Ishikawa (cell line): ENCODE results near the gene CHST11.

Experiments
- CEBPB ChIP-seq: IDR thresholded peaks from 2 replicates; pipeline ENCODE4 v1.6.1; 2012
- CREB1 ChIP-seq: IDR thresholded peaks from 2 replicates; pipeline ENCODE4 v1.6.1; 2012; ENCODE audit warnings: low read depth
- EGR1 ChIP-seq: IDR thresholded peaks from 2 replicates; pipeline ENCODE4 v1.6.1; 2012
- EP300 ChIP-seq: IDR thresholded peaks from 2 replicates; pipeline ENCODE4 v1.6.1; 2012; ENCODE audit warnings: borderline replicate concordance
- FOXM1 ChIP-seq: IDR thresholded peaks from 2 replicates; pipeline ENCODE4 v1.6.1; 2012; ENCODE audit warnings: low read depth, borderline replicate concordance
- NFIC ChIP-seq: IDR thresholded peaks from 2 replicates; pipeline ENCODE4 v1.6.1; 2012
- RAD21 ChIP-seq: IDR thresholded peaks from 2 replicates; pipeline ENCODE4 v1.6.1; 2012; ENCODE audit warnings: low read depth
- TAF1 ChIP-seq: IDR thresholded peaks from 2 replicates; pipeline ENCODE4 v1.6.1; 2012; ENCODE audit warnings: low read depth, mild to moderate bottlenecking
- TCF12 ChIP-seq: IDR thresholded peaks from 2 replicates; pipeline ENCODE4 v1.6.1; 2012; ENCODE audit warnings: low read depth
- TEAD4 ChIP-seq: IDR thresholded peaks from 2 replicates; pipeline ENCODE4 v1.6.1; 2012
- YY1 ChIP-seq: IDR thresholded peaks from 2 replicates; pipeline ENCODE4 v1.6.1; 2012; ENCODE audit warnings: low read depth
- ZBTB7A ChIP-seq: IDR thresholded peaks from 2 replicates; pipeline ENCODE4 v1.6.1; 2012; ENCODE audit warnings: low read depth
- TF ChIP-seq, protein P1 (sequence below): IDR thresholded peaks from 2 replicates; pipeline ENCODE4 v1.6.1; 2012
- TF ChIP-seq, protein P2 (sequence below): IDR thresholded peaks from 2 replicates; pipeline ENCODE4 v1.6.1; 2012; ENCODE audit warnings: low read depth, mild to moderate bottlenecking
- TF ChIP-seq, protein P3 (sequence below): IDR thresholded peaks from 2 replicates; pipeline ENCODE4 v1.6.1; 2012

CHST11 gene

DNA sequence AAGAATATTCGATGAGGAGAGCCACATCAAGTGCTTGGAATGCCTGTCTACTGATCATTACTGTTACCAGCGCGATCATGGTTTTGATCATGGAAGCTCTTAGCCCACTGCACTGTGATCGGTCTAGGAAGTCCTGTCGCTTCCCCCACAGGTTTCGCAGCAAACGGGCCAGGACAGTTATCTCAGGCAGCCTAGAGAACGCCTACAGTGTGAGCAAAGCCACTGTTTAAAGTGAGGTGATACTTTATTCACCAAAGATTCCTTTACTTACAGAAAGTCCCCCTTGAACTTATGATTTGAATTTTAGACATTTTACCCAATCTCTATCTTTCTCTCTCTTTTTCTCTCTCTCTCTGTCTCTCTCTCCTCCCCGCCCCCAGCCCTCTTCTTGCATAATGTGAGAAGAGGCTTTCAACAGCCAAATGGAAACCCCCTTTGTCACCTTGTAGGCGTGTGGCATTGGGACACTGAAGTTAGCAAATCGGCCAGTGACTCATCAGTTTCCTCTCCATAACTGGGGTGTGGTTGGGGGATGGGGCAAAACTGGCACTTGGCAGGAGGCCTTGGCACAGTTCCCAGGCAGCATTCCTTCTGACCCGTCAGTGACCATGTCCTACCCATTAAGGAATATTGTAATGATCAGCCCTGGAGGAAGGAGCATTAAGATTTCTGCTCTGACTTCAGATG is 214.8 kb downstream of the CHST11 start:
- TF ChIP-seq TAF1 (no peak), NFIC (peak; percentile 100), TEAD4 (peak; percentile 96), TCF12 (peak; percentile 92), CEBPB (peak; percentile 93), EGR1 (peak; percentile 63), FOXM1 (peak; percentile 79), RAD21 (peak; percentile 29), CREB1 (no peak), ZBTB7A (no peak), EP300 (peak; percentile 94), YY1 (peak; percentile 77)
- TF ChIP-seq, protein P1, sequence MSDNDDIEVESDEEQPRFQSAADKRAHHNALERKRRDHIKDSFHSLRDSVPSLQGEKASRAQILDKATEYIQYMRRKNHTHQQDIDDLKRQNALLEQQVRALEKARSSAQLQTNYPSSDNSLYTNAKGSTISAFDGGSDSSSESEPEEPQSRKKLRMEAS: peak; percentile 71; the same call in 1 of the 2 replicates
- TF ChIP-seq, protein P2, sequence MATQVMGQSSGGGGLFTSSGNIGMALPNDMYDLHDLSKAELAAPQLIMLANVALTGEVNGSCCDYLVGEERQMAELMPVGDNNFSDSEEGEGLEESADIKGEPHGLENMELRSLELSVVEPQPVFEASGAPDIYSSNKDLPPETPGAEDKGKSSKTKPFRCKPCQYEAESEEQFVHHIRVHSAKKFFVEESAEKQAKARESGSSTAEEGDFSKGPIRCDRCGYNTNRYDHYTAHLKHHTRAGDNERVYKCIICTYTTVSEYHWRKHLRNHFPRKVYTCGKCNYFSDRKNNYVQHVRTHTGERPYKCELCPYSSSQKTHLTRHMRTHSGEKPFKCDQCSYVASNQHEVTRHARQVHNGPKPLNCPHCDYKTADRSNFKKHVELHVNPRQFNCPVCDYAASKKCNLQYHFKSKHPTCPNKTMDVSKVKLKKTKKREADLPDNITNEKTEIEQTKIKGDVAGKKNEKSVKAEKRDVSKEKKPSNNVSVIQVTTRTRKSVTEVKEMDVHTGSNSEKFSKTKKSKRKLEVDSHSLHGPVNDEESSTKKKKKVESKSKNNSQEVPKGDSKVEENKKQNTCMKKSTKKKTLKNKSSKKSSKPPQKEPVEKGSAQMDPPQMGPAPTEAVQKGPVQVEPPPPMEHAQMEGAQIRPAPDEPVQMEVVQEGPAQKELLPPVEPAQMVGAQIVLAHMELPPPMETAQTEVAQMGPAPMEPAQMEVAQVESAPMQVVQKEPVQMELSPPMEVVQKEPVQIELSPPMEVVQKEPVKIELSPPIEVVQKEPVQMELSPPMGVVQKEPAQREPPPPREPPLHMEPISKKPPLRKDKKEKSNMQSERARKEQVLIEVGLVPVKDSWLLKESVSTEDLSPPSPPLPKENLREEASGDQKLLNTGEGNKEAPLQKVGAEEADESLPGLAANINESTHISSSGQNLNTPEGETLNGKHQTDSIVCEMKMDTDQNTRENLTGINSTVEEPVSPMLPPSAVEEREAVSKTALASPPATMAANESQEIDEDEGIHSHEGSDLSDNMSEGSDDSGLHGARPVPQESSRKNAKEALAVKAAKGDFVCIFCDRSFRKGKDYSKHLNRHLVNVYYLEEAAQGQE: no peak
- TF ChIP-seq, protein P3, sequence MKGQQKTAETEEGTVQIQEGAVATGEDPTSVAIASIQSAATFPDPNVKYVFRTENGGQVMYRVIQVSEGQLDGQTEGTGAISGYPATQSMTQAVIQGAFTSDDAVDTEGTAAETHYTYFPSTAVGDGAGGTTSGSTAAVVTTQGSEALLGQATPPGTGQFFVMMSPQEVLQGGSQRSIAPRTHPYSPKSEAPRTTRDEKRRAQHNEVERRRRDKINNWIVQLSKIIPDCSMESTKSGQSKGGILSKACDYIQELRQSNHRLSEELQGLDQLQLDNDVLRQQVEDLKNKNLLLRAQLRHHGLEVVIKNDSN: peak; percentile 35; the same call in 1 of the 2 replicates

DNA sequence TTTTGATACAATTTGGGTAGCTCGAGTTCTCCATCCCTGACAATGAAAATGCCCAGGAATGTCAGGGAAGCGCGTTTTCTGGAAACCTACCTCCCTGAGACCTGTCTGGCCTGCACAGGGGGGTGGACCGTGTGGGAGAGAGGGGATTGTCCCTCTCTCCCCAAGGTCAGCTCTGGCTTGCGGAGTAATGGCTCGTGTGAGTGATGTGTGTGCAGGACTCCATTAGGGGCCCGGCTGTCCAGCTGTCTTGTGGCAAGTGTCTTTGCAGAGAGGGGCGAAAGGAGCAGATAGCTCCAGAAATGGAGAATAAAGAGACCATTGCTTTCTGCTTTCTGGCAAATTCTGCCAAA is 215.3 kb downstream of the CHST11 start:
- TF ChIP-seq TCF12 (no peak), CEBPB (no peak), TEAD4 (no peak), EP300 (no peak), FOXM1 (no peak), YY1 (no peak), CREB1 (no peak), TAF1 (no peak), EGR1 (no peak), NFIC (no peak), RAD21 (no peak), ZBTB7A (no peak)
- TF ChIP-seq, protein P2: no peak
- TF ChIP-seq, protein P1: no peak
- TF ChIP-seq, protein P3: no peak

DNA sequence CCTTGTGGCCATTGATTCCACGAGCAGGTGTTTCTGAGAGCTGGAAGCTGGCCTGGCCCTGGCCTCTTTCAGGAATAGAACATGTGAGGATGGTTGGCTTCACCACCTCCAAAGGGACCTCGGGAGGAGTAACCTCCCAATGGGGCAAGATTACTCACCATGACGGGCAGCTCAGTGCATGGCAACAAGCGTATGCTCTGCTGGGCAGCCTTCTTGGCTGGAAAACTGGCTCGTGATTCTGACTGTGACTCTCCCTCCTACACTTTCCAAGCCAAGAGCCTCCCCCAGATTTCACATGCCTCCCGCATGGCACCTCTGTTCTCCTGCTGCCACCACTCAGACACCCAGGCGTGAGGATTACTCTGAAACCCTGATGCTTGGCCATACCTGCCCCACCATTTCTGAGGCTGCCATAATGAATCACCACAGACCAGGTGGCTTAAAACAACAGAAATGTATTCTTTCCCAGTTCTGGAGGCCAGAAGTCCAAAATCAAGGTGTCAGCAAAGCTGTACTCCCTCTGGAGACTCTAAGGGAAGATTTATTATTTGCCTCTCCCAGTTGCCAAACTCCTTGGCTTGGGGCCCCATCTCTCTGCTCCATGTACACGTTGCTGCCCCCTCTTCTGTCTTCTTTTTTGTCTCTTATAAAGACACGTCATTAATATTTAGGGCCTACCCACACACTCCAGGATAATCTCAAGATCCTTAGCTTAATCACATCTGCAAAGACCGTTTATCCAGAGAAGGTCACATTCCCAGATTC is 215.9 kb downstream of the CHST11 start:
- TF ChIP-seq ZBTB7A (no peak), CREB1 (no peak), EP300 (peak; percentile 70; the same call in 1 of the 2 replicates), NFIC (peak; percentile 72), FOXM1 (no peak), TEAD4 (peak; percentile 11; the same call in 1 of the 2 replicates), YY1 (no peak), TAF1 (no peak), EGR1 (peak; percentile 64), TCF12 (no peak), RAD21 (peak; percentile 5; the same call in 1 of the 2 replicates), CEBPB (no peak)
- TF ChIP-seq, protein P3: 0 out of 2 replicates have a peak, but pooled peaks have one; percentile 3
- TF ChIP-seq, protein P2: no peak
- TF ChIP-seq, protein P1: peak; percentile 79
